Activated gamma-delta T cell treated with Interleukin-2 at 50 U/mL for 16 hours (primary cell): ENCODE measurements around the gene CAMSAP2.

ENCODE experiments used
- DNase-seq: peaks from one replicate; pipeline ENCODE4 v3.0.0-alpha.2; 2020

CAMSAP2 gene

GRCh38 chr1:200738327-200738948 lies at the start of gene CAMSAP2:
Gene CAMSAP2, plus strand, starts transcription at chr1:200738893. Its CDS starts 935 bp downstream, at chr1:200739828.
- peak; percentile 29 for DNase-seq

- DNase-seq, result no peak
These were observed 46.4 kb upstream of the CAMSAP2 start for GRCh38 chr1:200692316-200692715.

GRCh38 chr1:200693327-200693726 lies 45.4 kb upstream of the CAMSAP2 start:
- no peak for DNase-seq

GRCh38 chr1:200694738-200695137 lies 44.0 kb upstream of the CAMSAP2 start:
- no peak for DNase-seq

- DNase-seq, result no peak
These were observed 38.8 kb upstream of the CAMSAP2 start for GRCh38 chr1:200699871-200700270.

- no peak for DNase-seq
These were observed 33.6 kb upstream of the CAMSAP2 start for GRCh38 chr1:200704986-200705500.

- no peak for DNase-seq
These were observed 32.4 kb upstream of the CAMSAP2 start for GRCh38 chr1:200706111-200706814.

GRCh38 chr1:200707116-200707515 lies 31.6 kb upstream of the CAMSAP2 start:
- no peak for DNase-seq

GRCh38 chr1:200708161-200708560 lies 30.5 kb upstream of the CAMSAP2 start:
- no peak for DNase-seq

GRCh38 chr1:200708769-200709168 lies 29.9 kb upstream of the CAMSAP2 start:
- no peak for DNase-seq

- DNase-seq, result no peak
These were observed 28.5 kb upstream of the CAMSAP2 start for GRCh38 chr1:200710166-200710565.

GRCh38 chr1:200714504-200715187 lies 24.0 kb upstream of the CAMSAP2 start:
- DNase-seq, result no peak

GRCh38 chr1:200720199-200720598 lies 18.5 kb upstream of the CAMSAP2 start:
- DNase-seq, result no peak

GRCh38 chr1:200724064-200724463 lies 14.6 kb upstream of the CAMSAP2 start:
- DNase-seq, result no peak

GRCh38 chr1:200727257-200727656 lies 11.4 kb upstream of the CAMSAP2 start:
- DNase-seq, result no peak

- DNase-seq, result no peak
These were observed 8.8 kb upstream of the CAMSAP2 start for GRCh38 chr1:200729863-200730262.

- DNase-seq, result no peak
These were observed 6.9 kb upstream of the CAMSAP2 start for GRCh38 chr1:200731654-200732332.

- no peak for DNase-seq
These were observed 6.3 kb upstream of the CAMSAP2 start for GRCh38 chr1:200732438-200732837.

- DNase-seq, result no peak
These were observed 4.8 kb upstream of the CAMSAP2 start for GRCh38 chr1:200733907-200734306.

GRCh38 chr1:200737647-200738291 lies 924 bp upstream of the CAMSAP2 start:
- DNase-seq, result no peak

- DNase-seq, result peak; percentile 22
These were observed 407 bp downstream of the CAMSAP2 start for GRCh38 chr1:200738949-200739651.
